H1 (cell line): ENCODE data around the gene AMOTL2. TPM values are rescaled to one million over a fixed set of nuclear protein-coding genes. Genes with fewer than 3 reads are reported as not detected.

Experiments
- CTCF ChIA-PET: fragments of 300-600 bp; sonication (Branson Sonifier 250); formaldehyde crosslinking; loops from one replicate; lab custom pipeline; 2021; ENCODE audit not compliant: partially characterized antibody; lab: Charles Lee
- POLR2A ChIA-PET: fragments of 300-600 bp; sonication (Branson Sonifier 250); formaldehyde crosslinking; loops from one replicate; lab custom pipeline; 2021; ENCODE audit warnings: inconsistent platforms; ENCODE audit not compliant: partially characterized antibody; lab: Charles Lee
- DNase-seq, 2 experiments: peaks; one replicate each; pipeline versions ENCODE4 v3.0.0 to v3.0.0-alpha.2; 2010 to 2022; ENCODE audit warnings: low spot score in 2 of 2, low read depth in 1 of 2, mixed read lengths in 1 of 2
- FAIRE-seq: peaks from 2 replicates; lab custom pipeline; 2011; peaks lifted over from hg19 to GRCh38; lab: Jason Lieb, UNC
- H2AFZ ChIP-seq: 2 replicates; pipeline ENCODE4 v1.8.1; 2012; ENCODE audit warnings: low read length, inconsistent platforms
- H2AK5ac ChIP-seq: 2 replicates; pipeline ENCODE4 v1.6.1; 2013; ENCODE audit warnings: low read depth, low read length
- H2BK120ac ChIP-seq: replicated peaks from 2 replicates; pipeline ENCODE3; 2013; ENCODE audit warnings: low read depth, low read length, inconsistent platforms
- H2BK12ac ChIP-seq: 2 replicates; pipeline ENCODE4 v1.6.1; 2013; ENCODE audit warnings: low read depth, low read length
- H2BK15ac ChIP-seq: 2 replicates; pipeline ENCODE4 v1.6.1; 2013; ENCODE audit warnings: low read length
- H2BK20ac ChIP-seq: 2 replicates; pipeline ENCODE4 v1.6.1; 2013; ENCODE audit warnings: low read length
- H2BK5ac ChIP-seq: 2 replicates; pipeline ENCODE4 v1.6.1; 2013; ENCODE audit warnings: low read depth, low read length
- H3K14ac ChIP-seq: 2 replicates; pipeline ENCODE4 v1.6.1; 2013; ENCODE audit warnings: inconsistent platforms; ENCODE audit not compliant: insufficient read length
- H3K18ac ChIP-seq: 2 replicates; pipeline ENCODE4 v1.6.1; 2013; ENCODE audit warnings: low read length; ENCODE audit errors: extremely low read depth
- H3K23ac ChIP-seq: 2 replicates; pipeline ENCODE4 v1.6.1; 2013; ENCODE audit warnings: inconsistent platforms; ENCODE audit not compliant: insufficient read length
- H3K23me2 ChIP-seq: 2 replicates; pipeline ENCODE4 v1.6.1; 2013; ENCODE audit warnings: low read depth, low read length
- H3K27ac ChIP-seq: 2 replicates; pipeline ENCODE4 v1.6.1; 2011; ENCODE audit warnings: low read depth, low read length, inconsistent platforms
- H3K27me3 ChIP-seq, 4 experiments: replicated peaks in 1 of 4; 1 replicate in 1 of 4; 2 replicates in 3 of 4; pipeline versions ENCODE4 v1.6.1 to v1.8.1; 2011 to 2013; ENCODE audit warnings: low read length in 3 of 4, mild to moderate bottlenecking in 3 of 4, inconsistent platforms in 2 of 4, mixed read lengths in 2 of 4, moderate library complexity in 1 of 4; ENCODE audit not compliant: control insufficient read depth in 3 of 4, insufficient read depth in 3 of 4; ENCODE audit errors: extremely low read depth in 1 of 4
- H3K36me3 ChIP-seq, 4 experiments: 2 replicates each; pipeline versions ENCODE4 v1.6.1 to v1.8.1; 2011 to 2013; ENCODE audit warnings: mild to moderate bottlenecking in 4 of 4, low read length in 3 of 4, moderate library complexity in 2 of 4, control low read depth in 1 of 4, inconsistent platforms in 1 of 4; ENCODE audit not compliant: insufficient read depth in 4 of 4, control insufficient read depth in 2 of 4
- H3K4ac ChIP-seq: replicated peaks from 2 replicates; pipeline ENCODE3; 2013; ENCODE audit warnings: low read length, low read depth, mixed read lengths, inconsistent platforms; ENCODE audit not compliant: insufficient read length
- H3K4me1 ChIP-seq, 4 experiments: replicated peaks in 1 of 4; 1 replicate in 1 of 4; 2 replicates in 3 of 4; pipeline versions ENCODE4 v1.6.1 to v1.8.1; 2011 to 2013; ENCODE audit warnings: low read length in 3 of 4, inconsistent platforms in 2 of 4, mixed read lengths in 1 of 4; ENCODE audit not compliant: insufficient read depth in 4 of 4, control insufficient read depth in 3 of 4
- H3K4me2 ChIP-seq, 2 experiments: 2 replicates each; pipeline versions ENCODE4 v1.6.1 to v1.8.1; 2011 to 2013; ENCODE audit warnings: low read depth in 2 of 2, low read length in 2 of 2, control low read depth in 1 of 2, inconsistent platforms in 1 of 2, mild to moderate bottlenecking in 1 of 2; ENCODE audit not compliant: insufficient read depth in 1 of 2
- H3K4me3 ChIP-seq, 4 experiments: fragments of 200-600, 300-600 bp in 1 of 4; sonication (generic), shearing (Covaris generic), sonication (Bioruptor Twin) in 1 of 4; 2 replicates each; pipeline versions ENCODE4 v1.5.1 to v1.8.1; 2011 to 2016; ENCODE audit warnings: low read length in 4 of 4, low read depth in 3 of 4, control low read depth in 2 of 4, inconsistent platforms in 2 of 4, mild to moderate bottlenecking in 2 of 4, mixed read lengths in 1 of 4, moderate library complexity in 1 of 4; ENCODE audit not compliant: insufficient read depth in 2 of 4; ENCODE audit errors: extremely low read depth in 1 of 4
- H3K56ac ChIP-seq: replicated peaks from 2 replicates; pipeline ENCODE3; 2013; ENCODE audit warnings: low read depth, mild to moderate bottlenecking, mixed read lengths, low read length, inconsistent platforms; ENCODE audit not compliant: insufficient read length
- H3K79me1 ChIP-seq: 2 replicates; pipeline ENCODE4 v1.6.1; 2013; ENCODE audit warnings: low read depth, low read length, control low read depth
- H3K79me2 ChIP-seq, 2 experiments: 2 replicates each; pipeline versions ENCODE4 v1.6.1 to v1.8.1; 2012 to 2013; ENCODE audit warnings: low read length in 2 of 2, mild to moderate bottlenecking in 2 of 2, inconsistent platforms in 1 of 2; ENCODE audit not compliant: insufficient read depth in 2 of 2, control insufficient read depth in 1 of 2
- H3K9ac ChIP-seq, 4 experiments: replicated peaks in 1 of 4; 1 replicate in 1 of 4; 2 replicates in 3 of 4; pipeline versions ENCODE4 v1.6.1 to v1.8.1; 2011 to 2013; ENCODE audit warnings: low read depth in 3 of 4, low read length in 3 of 4, control low read depth in 2 of 4, mild to moderate bottlenecking in 2 of 4, moderate library complexity in 2 of 4, inconsistent platforms in 1 of 4; ENCODE audit errors: extremely low read depth in 1 of 4
- H3K9me3 ChIP-seq, 2 experiments: 2 replicates each; pipeline versions ENCODE4 v1.6.1 to v1.8.1; 2012 to 2013; ENCODE audit warnings: mild to moderate bottlenecking in 2 of 2, moderate library complexity in 2 of 2, control low read depth in 1 of 2, inconsistent platforms in 1 of 2, low read depth in 1 of 2, low read length in 1 of 2, mixed read lengths in 1 of 2; ENCODE audit not compliant: insufficient read depth in 2 of 2
- H4K20me1 ChIP-seq, 2 experiments: replicated peaks in 1 of 2; 2 replicates each; pipeline versions ENCODE3 to v1.8.1; 2011 to 2013; ENCODE audit warnings: inconsistent platforms in 2 of 2, low read length in 2 of 2, mild to moderate bottlenecking in 1 of 2; ENCODE audit not compliant: insufficient read depth in 2 of 2, control insufficient read depth in 1 of 2
- H4K5ac ChIP-seq: 2 replicates; pipeline ENCODE4 v1.6.1; 2013; ENCODE audit warnings: low read length, low read depth, mixed read lengths, inconsistent platforms; ENCODE audit not compliant: insufficient read length
- H4K8ac ChIP-seq: 2 replicates; pipeline ENCODE4 v1.8.0; 2013; ENCODE audit warnings: mild to moderate bottlenecking, moderate library complexity, low read length, inconsistent platforms; ENCODE audit not compliant: insufficient read depth; ENCODE audit errors: extremely low read depth
- H4K91ac ChIP-seq: replicated peaks from 2 replicates; pipeline ENCODE3; 2013; ENCODE audit warnings: low read length, mixed read lengths, inconsistent platforms; ENCODE audit not compliant: insufficient read length
- BRCA1 ChIP-seq: IDR thresholded peaks from 2 replicates; pipeline ENCODE4 v1.6.1; 2012; ENCODE audit warnings: low read depth, low read length, improper control_type of control experiment
- CBX8 ChIP-seq: fragments of 300-800, 300-1000 bp; sonication (generic); IDR thresholded peaks from 2 replicates; pipeline ENCODE4 v1.7.1; 2016; ENCODE audit warnings: low read depth, low read length, borderline replicate concordance
- GTF2F1 ChIP-seq: IDR thresholded peaks from 2 replicates; pipeline ENCODE4 v1.6.1; 2012; ENCODE audit warnings: low read depth, low read length, improper control_type of control experiment, borderline replicate concordance
- HDAC2 ChIP-seq, 2 experiments: fragments of 300-600 bp in 1 of 2; sonication (generic) in 1 of 2; IDR thresholded peaks; 2 replicates each; pipeline ENCODE4 v1.6.1; 2011 to 2012; ENCODE audit warnings: low read depth in 2 of 2, low read length in 2 of 2, mild to moderate bottlenecking in 2 of 2, moderate library complexity in 2 of 2, borderline replicate concordance in 1 of 2, inconsistent platforms in 1 of 2
- POLR2A ChIP-seq, 2 experiments: IDR thresholded peaks; 1 replicate in 1 of 2; 2 replicates in 1 of 2; pipeline ENCODE4 v1.6.1; 2011; ENCODE audit warnings: low read depth in 2 of 2, low read length in 2 of 2, mild to moderate bottlenecking in 2 of 2; ENCODE audit errors: control extremely low read depth in 1 of 2
- RAD21 ChIP-seq, 2 experiments: IDR thresholded peaks in 1 of 2; conservative IDR thresholded peaks in 1 of 2; 2 replicates each; pipeline ENCODE4 v1.6.1; 2011; ENCODE audit warnings: low read depth in 2 of 2, low read length in 2 of 2, improper control_type of control experiment in 1 of 2, inconsistent platforms in 1 of 2, mild to moderate bottlenecking in 1 of 2, moderate library complexity in 1 of 2
- SIRT6 ChIP-seq: IDR thresholded peaks from one replicate; pipeline ENCODE4 v1.7.1; 2012; ENCODE audit warnings: low read length, inconsistent platforms
- SP1 ChIP-seq: IDR thresholded peaks from 2 replicates; pipeline ENCODE4 v1.6.1; 2011; ENCODE audit warnings: low read depth, low read length
- YY1 ChIP-seq: IDR thresholded peaks from 2 replicates; pipeline ENCODE4 v1.6.1; 2011; ENCODE audit warnings: low read depth, mild to moderate bottlenecking, low read length
- WGBS, 2 experiments: shearing (Covaris generic) in 1 of 2; methylation state at CpG; one replicate each; pipeline versions ENCODE4 v1.1.6 to v1.1.7; 2013 to 2015; ENCODE audit warnings: low lambda C conversion rate in 2 of 2, mixed read lengths in 2 of 2, inconsistent platforms in 1 of 2, low coverage in 1 of 2, missing lambda C conversion rate in 1 of 2; ENCODE audit not compliant: insufficient replicate concordance in 2 of 2, insufficient coverage in 1 of 2, insufficient read length in 1 of 2; ENCODE audit errors: extremely low coverage in 1 of 2, missing lambda C conversion rate in 1 of 2; 5-methylcytosine and 5-hydroxymethylcytosine counted together
- polyA plus RNA-seq, 7 experiments: library from polyadenylated mRNA; depleted of rRNA in 3 of 7; stranded (reverse) in 5 of 7; unstranded in 2 of 7; fragments of >200 nt in 5 of 7; fragments of 200-250 nt in 2 of 7; gene quantifications; 1 replicate in 5 of 7; 2 replicates in 1 of 7; 4 replicates in 1 of 7; pipeline versions ENCODE4 v1.2.1 to v1.2.3, GENCODE V29; 2011 to 2013; ENCODE audit warnings: missing spikeins in 2 of 7, mixed read lengths in 2 of 7
- total RNA-seq: library from RNA; stranded (reverse); fragmentation: NEBNext Ultra II Directional; extraction: Animal tissue kit (Norgen Biotek cat#: 25700); gene quantifications from 2 replicates; pipeline ENCODE4 v1.2.1, GENCODE V29; 2021
- TF ChIP-seq, protein P1 (sequence below), 3 experiments: IDR thresholded peaks; 1 replicate in 2 of 3; 2 replicates in 1 of 3; pipeline versions ENCODE4 v1.5.1 to v1.6.1; 2011; ENCODE audit warnings: low read length in 3 of 3, mild to moderate bottlenecking in 3 of 3, inconsistent platforms in 2 of 3, low read depth in 1 of 3, moderate library complexity in 1 of 3; ENCODE audit not compliant: insufficient read depth in 1 of 3; ENCODE audit errors: control extremely low read depth in 1 of 3

Gene AMOTL2
- total and polyA plus RNA-seq, 2 of the 8 experiments (the other 6 are each of a cell fraction or from before 2014, with no cell fraction given), result 19.0 to 63.7 TPM

DNA sequence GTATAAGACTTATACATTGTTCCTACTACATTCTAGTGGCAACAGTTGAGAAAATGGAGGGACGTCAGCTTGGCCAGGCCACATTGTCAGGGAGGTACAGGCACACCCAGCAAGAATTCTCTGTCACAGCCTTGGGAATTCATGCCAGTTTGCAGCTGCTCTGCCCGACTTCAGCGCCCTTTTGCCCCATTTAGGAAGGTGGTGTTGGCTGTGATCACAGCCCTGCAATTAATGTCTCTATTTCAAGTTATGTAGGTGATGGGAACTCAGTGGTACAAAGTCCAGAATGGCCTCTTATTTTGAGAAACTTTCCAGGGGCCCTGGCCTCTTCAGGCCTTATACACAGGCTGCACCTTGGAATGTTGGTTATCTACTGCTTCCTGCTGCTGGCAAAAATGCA lies 26.7 kb downstream of the AMOTL2 start:
- Histone ChIP-seq H3K56ac (no peak overlapping the region), H2BK15ac (no peak overlapping the region), H4K5ac (no peak overlapping the region), H3K23ac (no peak overlapping the region), H3K36me3 (no peaks in the 10 kb centered on the region), H4K91ac (no peak overlapping the region), H3K79me1 (no peaks in the 10 kb centered on the region), H2BK12ac (peak overlapping the region; percentile 68; the same call in 1 of the 2 replicates), H2AFZ (no peak overlapping the region), H3K79me2 (no peaks in the 10 kb centered on the region), H4K20me1 (no peaks in the 10 kb centered on the region), H2BK20ac (no peak overlapping the region), H3K9me3 (no peaks in the 10 kb centered on the region; a peak in 1 of 4 replicates), H3K23me2 (no peaks in the 10 kb centered on the region), H3K4ac (no peak overlapping the region), H3K4me3 (no peak overlapping the region), H2AK5ac (no peak overlapping the region), H3K4me1 (peaks cover 0 to 5% (median 2%) of the 10 kb centered on the region in 4 experiments; a peak in 2 of 7 replicates), H2BK5ac (no peak overlapping the region), H3K27me3 (no peaks in the 10 kb centered on the region), H4K8ac (no peak overlapping the region), H3K18ac (no peak overlapping the region), H3K9ac (no peak overlapping the region), H3K27ac (no peak overlapping the region), H3K14ac (no peak overlapping the region), H3K4me2 (no peak overlapping the region), H2BK120ac (no peak overlapping the region)
- ChIA-PET POLR2A (interaction anchor here (32.3 to 45.2 kb wide), 3 partner anchors 1 to 37 kb away, joined by 804 to 1731 read pairs (median 1731); partner anchors contain the start of gene AMOTL2), CTCF (interaction anchor here (1.1 to 4.0 kb wide), 6 partner anchors 10 to 127 kb away, joined by 3 to 23 read pairs (median 6); no protein-coding TSS in a partner anchor)
- FAIRE-seq (no peak), DNase-seq (no peak)
- WGBS, 2 experiments, result 90% methylated on average over 3 of the region's 3 CpGs; no CpG with 5 or more reads in 1 of the 2 experiments
- TF ChIP-seq BRCA1 (no peak), GTF2F1 (no peak), POLR2A (IDR thresholded peaks at IDR 0.05; ENCODE audit: control extremely low read depth in 1 of 2, low read depth in 2 of 2, low read length in 2 of 2) (no peak), YY1 (no peak), SIRT6 (no peak), SP1 (no peak), CBX8 (no peak), HDAC2 (IDR thresholded peaks at IDR 0.05; ENCODE audit: borderline replicate concordance in 1 of 2, low read depth in 2 of 2, low read length in 2 of 2) (no peak), RAD21 (IDR thresholded peaks at IDR 0.05 in 1 of 2, conservative IDR thresholded peaks at IDR 0.05 in 1 of 2; ENCODE audit: low read depth in 2 of 2, low read length in 2 of 2) (no peak)
- TF ChIP-seq, protein P1, sequence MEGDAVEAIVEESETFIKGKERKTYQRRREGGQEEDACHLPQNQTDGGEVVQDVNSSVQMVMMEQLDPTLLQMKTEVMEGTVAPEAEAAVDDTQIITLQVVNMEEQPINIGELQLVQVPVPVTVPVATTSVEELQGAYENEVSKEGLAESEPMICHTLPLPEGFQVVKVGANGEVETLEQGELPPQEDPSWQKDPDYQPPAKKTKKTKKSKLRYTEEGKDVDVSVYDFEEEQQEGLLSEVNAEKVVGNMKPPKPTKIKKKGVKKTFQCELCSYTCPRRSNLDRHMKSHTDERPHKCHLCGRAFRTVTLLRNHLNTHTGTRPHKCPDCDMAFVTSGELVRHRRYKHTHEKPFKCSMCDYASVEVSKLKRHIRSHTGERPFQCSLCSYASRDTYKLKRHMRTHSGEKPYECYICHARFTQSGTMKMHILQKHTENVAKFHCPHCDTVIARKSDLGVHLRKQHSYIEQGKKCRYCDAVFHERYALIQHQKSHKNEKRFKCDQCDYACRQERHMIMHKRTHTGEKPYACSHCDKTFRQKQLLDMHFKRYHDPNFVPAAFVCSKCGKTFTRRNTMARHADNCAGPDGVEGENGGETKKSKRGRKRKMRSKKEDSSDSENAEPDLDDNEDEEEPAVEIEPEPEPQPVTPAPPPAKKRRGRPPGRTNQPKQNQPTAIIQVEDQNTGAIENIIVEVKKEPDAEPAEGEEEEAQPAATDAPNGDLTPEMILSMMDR (IDR thresholded peaks at IDR 0.05; ENCODE audit: control extremely low read depth in 1 of 3, insufficient read depth in 1 of 3, low read depth in 1 of 3, low read length in 3 of 3), result no peak
